HG03159 (cell line): ENCODE data around the gene MMEL1.

Experiments
- ATAC-seq: cut with Tn5 transposase; IDR thresholded peaks from one replicate; pipeline ENCODE4 v1.9.1; 2021; ENCODE audit warnings: mild to moderate bottlenecking, moderate library complexity; ENCODE audit not compliant: unreplicated experiment

Gene MMEL1

DNA sequence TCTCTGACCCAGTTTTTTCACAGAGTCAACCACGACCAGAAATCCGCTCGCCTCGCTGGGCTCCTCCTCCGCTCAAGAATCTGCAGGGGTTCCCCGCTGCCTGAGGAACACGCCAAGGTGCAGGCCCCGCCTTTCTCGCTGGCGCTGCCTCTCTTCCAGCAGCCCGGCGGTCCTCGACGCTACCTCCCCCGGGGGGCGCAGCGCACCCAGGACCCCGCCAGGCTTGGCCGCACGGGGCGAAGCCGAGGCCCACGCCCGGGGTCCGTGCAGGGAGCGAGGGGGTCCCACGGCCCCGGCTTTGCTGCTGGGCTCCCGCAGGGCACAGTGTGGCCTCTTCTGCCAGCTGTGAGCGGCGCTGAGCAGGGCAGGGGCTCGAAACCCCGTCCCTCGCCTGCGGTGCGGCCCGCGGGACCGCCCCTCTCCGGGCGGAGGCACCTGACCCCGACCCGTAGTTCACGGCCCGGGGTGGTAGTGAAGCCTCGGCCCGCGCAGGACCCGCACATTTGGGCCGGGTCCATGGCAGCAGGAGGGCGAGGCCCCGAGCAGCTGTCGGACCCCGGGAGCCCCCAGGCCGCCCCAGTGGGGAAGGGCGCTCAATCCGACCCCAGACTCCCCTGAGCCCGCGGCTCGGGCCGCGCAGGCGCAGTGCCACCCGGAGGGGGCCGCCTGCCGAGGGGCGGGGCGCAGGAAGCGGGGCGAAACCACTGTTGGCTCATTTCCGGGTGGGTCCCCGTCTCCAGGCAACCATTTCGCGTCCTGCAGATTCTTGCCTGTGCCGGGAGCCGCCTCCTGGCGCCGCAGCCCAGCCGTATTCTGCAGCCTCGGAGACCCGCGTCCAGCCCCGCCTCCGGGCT, 10.0 kb upstream of the MMEL1 start:
- peak; percentile 89 for ATAC-seq

DNA sequence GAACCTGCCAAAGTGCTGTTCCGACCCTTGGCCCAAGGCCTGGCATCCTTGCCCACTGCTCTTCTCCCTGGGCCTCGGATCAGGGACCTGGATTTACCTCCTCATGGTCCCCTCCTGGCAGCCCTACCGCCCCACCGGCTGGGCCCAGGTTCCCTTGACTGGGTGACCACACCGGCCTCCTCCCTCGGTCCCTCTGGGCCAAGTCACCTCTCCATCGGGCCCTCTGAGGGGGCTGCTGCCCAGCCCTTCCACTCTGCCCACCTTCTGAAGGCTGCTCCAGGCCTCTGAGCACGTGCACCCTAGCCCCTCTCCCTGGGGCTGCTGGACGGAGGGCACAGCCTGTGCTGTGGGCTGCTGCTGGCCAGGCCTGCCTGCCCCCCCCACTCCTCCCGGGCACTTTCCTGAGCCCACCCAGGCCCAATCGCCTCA, 9.3 kb upstream of the MMEL1 start:
- ATAC-seq = no peak

DNA sequence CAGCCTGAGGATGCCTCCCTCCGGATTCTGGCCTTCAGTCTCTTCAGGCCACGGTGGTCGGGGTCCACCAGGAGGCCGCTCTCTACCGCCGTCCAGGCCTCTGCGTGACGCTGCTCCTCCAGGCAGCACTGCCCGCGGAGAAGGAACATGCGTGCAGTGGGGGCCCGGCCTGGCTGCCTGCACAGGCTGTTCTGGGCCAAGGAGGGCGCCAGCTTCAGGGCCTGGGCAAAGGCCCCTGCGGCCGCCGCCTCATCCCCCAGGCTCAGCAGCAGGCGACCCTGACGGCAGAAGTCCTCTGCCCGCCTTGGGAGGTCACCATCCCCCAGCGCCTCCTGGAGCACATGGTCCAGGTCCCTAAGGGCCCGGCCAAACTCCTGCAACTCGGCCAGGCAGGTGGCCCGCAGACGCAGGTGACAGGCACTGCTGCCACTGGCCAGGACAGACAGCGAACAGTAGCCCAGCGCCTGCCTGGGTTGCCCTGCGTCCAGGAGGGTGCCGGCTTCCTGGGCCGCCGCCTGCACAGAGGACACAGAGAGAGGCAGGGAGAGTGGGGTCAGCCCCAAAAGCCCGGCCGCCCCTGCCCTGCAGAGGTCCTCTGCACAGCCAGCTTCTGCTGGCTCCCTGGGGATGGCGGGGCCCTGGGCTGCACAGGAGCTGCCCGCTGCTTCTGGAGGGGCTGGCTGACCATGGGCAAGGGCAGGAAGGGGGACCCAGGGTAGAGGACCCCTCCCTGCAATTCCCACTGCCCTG, 8.7 kb upstream of the MMEL1 start:
- ATAC-seq = no peak

DNA sequence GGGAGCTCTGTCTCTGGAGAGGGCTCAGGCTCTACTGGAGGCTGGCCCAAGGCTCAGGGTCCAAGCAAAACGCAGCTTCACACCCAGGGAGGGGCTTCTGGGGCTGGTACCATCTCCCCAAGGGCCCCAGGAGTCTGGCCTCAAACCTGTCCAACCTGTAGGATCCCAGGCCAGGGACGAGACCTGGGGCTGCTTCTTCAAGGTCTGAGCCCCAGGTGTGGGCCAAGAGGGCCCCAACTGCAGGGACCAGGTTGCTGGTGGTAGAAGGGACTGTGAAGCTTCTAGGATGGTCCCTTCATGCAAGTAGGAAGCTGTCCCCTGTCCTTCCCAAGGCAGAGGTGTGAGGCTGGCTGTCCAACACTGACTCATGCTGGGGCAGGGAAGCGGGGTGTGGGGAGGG, 7.8 kb upstream of the MMEL1 start:
- no peak for ATAC-seq

DNA sequence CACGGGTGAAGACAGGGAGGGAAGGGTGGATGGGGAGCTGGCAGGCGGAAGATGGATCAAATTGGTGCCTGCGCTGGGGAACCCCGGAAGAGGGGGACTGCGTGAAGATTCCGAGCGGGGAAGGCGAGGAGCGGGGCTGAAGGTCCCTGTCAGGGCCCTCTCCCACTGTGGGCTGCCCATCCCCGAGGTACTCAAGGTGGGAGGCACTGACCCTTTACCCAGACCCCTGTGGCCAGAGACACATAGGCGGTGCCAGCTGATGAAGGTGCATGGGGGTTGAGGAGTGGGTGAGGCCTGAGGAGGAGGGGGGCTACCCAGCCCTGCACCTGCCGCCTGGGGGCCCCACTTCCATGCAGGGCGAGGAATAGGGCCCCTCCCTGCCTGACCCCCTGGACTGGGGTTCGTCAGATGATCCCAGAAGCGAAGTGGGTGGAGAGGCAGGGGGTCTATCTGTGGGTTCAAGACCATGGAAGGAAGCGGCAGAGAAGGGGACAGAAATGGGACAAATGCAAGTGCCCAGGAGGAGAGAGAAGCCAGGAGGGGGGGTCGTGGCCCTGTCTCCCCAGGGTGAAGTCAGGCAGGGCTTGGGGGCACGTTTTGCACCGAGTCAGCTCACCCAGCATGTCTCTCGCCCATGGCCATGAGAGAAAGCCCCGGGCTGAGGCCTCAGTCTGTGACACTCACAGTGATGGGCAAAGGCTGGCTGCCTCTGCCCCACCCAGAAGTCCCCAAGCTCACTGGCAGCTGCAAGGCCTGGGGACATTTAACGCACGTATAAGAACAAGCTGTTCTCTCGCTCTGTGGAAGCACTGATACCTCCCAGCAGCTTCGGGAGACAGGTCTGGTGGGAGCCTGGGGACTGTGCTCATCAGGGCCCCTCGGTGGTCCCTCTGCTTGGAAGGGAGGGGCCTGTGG, 7.0 kb upstream of the MMEL1 start:
- no peak for ATAC-seq

DNA sequence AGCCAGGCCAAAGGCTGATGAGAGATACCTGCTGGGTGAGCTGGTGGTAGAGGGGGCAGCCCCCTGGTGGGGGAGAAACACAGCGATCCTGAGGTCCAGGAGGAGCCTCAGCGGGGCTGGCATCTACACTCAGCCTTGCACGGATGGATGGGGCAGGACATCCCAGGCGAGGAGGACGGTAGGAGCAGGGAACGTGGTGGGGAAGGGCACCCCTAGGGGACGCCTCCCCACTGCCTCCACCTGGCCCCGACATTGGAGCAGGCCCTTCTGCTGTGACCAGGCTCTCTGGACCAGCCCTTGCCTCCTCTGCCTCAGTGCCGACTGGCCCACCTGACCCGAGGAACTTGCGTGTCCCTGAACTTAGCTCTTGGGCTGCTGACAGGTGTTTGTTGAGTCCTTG, 6.4 kb upstream of the MMEL1 start:
- no peak for ATAC-seq

DNA sequence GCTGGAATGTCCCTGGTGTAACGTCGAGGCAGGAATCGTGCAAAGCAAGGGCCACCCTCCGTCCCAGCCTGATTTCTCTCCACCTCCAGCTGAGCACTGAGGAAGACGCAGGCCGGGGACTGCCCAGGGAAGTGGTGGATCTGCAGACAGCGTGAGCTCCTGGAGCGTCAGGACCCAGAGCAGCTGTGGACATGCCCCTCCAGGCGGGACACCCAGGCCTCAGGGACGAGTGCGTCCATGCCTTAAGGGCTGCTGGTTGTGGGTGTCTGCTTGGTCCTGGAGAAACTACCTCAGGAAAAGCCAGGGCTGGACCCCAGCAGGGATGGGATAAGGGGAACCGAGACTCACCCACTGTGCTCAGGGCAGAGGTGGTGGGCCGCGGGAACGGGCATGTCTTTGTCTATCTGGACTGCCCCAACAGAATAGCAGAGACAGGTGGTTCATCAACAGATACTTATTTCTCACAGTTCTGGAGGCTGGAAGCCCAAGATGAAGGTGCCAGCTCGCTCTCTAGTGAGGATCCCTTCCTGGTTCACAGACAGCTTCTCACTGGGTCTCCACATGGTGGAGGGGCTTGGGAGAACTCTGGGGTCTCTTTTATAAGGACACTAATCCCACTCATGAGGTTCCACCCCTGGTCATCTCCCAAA, 5.8 kb upstream of the MMEL1 start:
- ATAC-seq = no peak

DNA sequence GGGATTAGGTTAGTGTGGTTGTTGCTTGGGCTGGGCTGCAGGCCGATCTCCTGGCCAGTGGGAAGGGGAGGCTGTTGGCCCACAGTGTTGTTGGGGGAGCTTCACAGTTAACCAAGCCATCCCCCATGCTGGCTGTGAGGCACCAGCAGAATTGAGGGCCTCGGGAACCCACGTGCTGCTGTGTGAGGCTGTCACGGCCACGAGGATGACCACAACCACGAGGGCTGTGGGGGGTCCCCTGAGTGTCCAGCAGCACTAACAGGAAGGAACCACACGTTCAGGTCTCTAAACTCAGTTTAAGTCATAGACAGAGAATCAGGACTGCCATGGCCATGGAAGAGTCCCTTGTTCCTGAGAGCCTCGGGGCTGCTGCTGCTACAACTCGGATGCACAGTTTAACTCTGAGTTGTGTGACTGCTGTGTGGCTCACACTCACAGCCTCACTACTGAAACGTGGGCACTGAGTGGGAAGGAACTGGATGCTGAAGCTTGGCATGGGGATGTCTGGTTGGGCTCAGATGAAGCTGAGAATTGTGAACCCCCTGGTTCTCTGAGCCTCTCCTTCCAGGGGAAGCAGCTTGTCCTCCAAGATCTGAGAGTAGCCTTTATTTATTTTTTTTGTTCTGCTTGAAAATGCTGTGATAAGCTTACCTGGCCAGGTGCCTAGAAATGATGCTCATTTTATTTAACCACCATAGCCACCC, 4.8 kb upstream of the MMEL1 start:
- no peak for ATAC-seq

DNA sequence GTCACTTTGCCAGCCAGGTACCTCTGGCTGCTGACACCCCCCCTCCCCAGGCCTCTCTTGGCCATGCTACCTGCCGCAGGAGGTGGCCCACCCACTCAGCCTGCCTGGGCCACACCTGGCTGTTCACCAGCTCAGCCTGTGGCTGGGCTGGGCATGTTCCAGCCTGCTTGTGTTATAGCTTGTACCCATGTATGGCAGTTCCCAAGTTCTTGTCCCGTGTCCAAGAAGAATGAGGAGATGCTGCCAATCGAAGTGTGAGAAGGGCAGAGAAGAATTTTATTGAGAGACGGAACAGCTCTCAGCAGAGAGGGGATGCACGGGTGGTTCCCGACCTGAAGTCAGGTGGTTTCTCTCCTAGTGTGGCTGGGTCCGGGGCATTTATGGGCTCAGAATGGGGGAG, 3.9 kb upstream of the MMEL1 start:
- no peak for ATAC-seq

DNA sequence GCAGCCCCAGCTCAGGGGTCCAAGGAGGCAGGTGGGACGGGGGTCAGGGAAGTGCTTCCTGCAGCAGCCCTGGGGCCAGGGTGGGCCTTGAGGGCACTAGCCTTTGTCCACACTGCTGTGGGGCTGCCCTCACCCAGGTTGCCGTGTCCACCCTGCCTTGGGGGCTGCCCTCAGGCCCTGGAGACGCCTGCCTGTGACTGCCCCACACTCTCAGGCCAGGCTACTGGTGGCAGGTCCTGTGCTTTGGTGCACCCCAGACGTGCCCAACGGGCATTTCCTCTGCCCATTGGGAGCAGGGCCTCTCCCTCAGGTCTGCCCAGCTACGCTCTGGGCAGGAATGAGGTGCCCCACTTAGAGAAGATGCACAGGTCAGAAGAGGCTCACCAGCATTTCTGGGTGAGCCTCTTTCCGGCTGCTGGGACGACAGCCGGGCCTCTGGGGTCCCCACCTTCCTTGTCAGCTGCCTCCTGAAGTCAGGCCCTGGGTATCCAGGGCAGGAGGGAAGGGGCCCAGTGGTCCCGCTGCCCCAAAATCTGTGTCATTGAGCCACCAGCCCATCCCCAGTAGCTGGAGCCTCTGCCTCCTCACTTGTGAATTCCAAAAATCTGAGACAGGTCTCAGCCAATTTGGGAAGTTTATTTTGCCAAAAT, 2.7 kb upstream of the MMEL1 start:
- no peak for ATAC-seq

DNA sequence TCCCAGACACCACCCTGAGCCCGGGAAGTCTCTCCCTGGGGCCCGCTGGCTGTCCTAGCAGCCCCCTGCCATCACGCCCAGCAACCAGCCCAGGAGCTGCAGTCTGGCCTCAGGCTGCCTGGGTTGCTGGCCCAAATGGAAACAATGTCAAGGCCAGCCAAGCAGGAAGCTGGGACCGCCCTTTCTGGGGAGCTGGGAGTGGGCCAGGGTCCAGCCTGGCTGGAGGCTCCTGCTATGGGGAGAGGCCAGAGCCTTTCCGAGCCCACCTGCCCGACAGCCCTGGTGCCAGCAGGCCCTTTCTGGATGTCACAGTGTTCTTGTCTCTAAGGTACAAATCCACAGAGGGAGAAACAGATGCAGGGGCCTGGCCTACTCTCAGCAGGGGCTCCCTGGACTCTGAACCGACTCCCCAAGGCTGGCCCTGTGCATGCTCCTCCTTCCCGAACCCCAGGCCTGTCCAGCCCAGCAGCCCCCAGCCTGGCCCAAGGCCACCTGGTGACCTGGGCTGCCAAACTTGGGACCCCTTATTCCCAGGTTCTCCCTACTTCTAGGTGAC, 1.2 kb upstream of the MMEL1 start:
- ATAC-seq = no peak

DNA sequence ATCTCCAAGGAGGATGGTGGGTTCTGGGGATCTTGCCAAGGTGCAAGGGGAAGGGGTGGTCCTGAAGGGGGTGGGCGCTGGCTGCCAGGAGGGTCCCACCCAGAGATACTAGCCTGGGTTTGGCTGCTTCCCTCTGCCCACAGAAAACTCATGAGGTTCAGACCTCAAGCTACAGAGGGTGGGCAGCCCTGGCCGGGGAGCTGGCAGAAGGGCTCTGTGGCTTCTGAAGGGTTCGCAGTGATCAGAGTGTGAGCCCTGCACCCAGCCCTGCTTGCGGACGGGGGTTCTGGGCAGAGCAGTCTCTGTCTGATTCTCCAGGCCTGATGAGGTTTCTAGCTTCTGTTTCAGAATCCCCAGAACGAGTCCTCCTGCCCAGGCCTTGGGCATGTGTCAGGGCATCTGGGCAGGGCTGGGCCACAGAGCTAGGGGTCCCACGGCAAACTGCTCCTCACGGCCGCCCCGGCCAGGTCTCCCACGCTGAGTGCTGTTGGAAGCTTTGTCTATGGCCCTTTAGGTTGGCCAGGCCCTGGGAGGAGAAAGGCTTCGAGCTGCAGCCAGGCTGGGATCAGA, 635 bp upstream of the MMEL1 start:
- ATAC-seq = no peak

DNA sequence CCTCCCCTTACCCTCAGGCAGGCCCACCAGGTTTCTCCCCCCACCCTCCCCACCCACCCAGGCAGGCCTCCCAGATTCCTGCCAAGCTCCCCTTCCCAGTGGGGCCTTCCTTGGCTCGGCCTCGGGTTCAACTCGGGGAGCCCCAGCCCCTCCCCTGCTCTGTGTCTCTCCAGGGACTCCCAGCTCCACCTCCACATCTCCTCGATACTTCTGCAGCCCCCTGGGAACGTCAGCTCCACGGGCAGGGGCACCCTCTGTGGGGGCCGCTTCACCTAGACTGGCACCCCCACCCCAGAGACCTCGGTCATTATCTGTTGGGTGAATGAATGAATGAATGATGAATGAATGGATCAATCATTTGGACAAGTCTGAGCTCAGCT, 775 bp downstream of the MMEL1 start:
- ATAC-seq = no peak

DNA sequence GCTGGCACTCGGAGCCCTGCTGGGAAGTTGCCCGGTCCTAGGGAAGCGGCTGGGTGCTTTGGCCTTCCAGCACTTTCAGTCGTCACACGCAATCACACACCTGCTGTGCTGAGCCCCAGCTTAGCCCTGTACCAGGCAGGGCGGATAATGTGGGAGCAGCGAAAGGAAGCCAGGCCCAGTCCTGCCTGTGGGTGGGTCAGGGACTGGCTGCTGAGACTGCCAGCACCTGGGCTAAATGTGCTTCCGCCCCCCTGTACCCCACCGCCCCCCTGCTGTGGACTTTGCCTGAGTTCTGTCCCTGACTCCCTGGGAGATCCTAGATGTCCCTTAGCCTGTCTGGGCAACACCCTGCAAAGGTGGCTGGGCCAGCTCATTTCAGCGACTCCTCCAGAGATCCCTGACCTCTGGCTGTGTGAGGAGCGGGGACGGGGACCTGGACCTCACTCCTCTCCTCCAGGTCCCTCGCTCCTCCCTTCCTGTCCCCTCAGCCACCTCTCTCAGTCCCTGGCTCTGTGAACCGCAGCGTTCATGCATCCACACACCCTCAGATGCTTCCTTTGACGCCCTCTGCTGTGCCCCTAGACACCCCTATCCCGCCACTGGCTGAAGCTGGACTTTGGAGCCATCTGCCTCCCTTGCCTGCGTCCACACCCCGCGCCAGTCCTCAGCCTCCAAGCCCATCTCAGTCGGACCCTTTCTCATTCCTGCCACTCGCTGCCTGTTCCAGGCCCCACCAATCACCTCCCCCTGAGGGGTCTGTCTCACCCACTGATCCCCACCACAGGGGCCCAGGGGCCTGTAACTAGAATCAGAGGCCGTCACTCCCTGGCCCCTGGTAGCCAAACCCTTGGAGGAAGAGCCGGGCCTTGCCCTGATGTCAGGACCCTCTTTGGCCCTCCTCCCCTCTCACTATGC, 1.4 kb downstream of the MMEL1 start:
- ATAC-seq = no peak

DNA sequence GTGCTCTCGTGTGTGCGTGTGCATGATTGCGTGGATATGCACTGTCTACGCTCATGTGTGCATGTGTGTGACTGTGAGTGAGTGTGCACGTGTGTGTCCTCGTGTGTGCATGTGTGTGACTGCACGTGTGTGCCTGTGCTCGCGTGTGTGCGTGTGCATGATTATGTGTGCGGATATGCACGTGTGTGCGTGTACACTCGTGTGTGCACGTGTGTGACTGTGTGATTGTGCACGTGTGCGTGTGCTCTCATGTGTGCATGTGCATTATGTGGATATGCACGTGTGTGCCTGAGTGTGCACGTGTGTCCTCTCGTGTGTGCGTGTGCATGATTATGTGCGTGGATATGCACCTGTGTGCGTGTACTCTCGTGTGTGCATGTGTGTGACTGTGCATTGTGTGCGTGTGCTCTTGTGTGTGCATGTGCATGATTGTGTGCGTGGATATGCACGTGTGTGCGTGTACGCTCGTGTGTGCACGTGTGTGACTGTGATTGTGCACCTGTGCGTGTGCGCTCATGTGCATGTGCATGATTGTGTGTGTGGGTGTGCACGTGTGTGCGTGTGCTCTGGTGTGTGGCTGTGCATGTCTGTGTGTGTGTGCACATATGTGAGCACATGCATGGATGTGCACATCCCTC, 2.2 kb downstream of the MMEL1 start:
- no peak for ATAC-seq

DNA sequence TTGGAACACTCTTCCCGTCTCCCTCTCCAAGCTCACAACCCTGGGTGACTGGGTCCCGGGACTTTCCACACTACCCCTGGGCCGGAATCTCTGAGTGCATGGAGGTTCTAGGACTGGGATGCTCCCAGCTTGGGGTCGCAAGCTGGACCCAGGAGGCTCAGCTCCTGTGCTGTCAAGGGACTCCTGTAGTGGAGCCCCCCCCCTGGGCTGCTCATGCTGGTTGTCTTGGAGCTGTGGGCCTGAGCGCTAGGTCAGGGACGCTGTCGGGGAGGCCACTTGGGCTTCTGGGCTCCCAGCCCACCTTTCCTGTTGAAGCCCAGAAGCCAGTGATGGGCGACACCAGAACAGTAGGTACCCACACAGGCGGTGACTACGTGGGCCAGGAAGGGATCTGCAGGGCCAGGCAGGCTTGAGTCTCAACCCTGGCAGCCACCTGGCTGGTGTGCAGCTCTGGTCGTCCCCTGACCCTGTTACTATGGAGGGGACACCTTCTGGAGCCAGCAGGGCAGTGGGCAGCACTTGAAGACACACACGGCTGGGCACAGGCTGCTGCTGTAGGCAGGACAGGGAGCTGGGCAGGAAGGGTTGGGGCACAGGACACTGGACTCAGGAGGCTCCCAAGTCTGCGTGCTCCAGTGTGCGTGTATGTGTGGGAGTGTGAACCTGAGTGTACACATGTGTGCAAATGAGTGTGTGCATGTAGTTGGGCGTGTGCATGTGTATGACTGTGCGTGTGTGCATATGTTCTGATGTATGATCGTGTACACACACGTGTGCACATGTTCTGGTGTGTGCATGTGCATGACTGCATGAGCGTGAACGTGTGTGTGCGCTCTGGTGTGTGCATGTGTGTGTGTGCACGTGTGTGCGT, 3.0 kb downstream of the MMEL1 start:
- no peak for ATAC-seq
